DND-41 (cell line): ENCODE data around the gene STARD3.

Source experiments
- CTCF ChIP-seq: IDR thresholded peaks from 2 replicates; pipeline ENCODE4 v1.5.1; 2012; ENCODE audit warnings: borderline replicate concordance, low read length, moderate library complexity, mild to moderate bottlenecking; ENCODE audit not compliant: poor library complexity, severe bottlenecking; ENCODE audit errors: extremely low read depth
- EZH2 ChIP-seq: IDR thresholded peaks from 3 replicates; pipeline ENCODE4 v1.6.1; 2012; ENCODE audit warnings: borderline replicate concordance, low read depth, mild to moderate bottlenecking, moderate library complexity, low read length, inconsistent platforms; ENCODE audit not compliant: severe bottlenecking

DNA sequence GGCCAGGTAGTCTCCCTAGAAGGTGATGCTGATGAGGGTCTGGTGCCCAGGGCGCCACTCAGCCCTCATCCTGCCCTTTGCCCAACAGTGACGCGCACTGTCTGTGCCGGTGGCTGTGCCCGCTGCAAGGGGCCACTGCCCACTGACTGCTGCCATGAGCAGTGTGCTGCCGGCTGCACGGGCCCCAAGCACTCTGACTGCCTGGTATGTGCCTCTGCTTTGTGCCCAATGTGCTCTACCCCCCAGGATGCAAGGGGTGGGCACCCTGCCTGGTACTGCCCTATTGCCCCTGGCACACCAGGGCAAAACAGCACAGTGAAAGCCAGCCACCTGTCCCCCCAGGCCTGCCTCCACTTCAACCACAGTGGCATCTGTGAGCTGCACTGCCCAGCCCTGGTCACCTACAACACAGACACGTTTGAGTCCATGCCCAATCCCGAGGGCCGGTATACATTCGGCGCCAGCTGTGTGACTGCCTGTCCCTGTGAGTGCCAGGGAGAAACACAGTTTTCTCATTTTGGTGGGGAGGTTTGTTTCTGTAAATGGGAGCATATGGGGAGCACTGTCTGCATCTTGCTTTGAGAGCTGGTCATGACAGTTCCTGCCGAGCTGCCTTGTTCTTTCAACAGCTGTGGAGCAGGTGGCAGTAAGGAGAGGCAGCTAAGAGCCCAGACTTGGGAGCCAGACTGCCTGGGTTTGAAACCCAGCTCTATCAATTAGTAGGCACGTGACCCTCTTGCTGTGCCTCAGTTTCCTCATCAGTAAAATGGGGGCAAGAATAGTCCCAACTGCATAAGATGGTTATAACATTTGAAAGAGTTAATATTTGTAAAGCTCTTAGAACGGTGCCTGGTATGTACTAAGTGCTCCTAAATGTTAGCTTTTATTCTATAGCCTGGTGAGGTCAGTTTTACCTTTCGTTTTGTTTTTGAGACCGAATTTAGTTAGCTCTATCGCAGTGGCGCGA, 73.3 kb downstream of the STARD3 start:
- TF ChIP-seq CTCF = no peak
- TF ChIP-seq EZH2 = no peak
